GM18867 (cell line): ENCODE results near the gene HOMER2.

Experiments used
- ATAC-seq: cut with Tn5 transposase; IDR thresholded peaks from one replicate; pipeline ENCODE4 v1.9.1; 2021; ENCODE audit warnings: mild to moderate bottlenecking, moderate library complexity; ENCODE audit not compliant: unreplicated experiment

HOMER2 gene

GRCh38 chr15:82933576-82933975 lies 18.9 kb downstream of the HOMER2 start:
- no peak for ATAC-seq

GRCh38 chr15:82931221-82931620 lies 21.3 kb downstream of the HOMER2 start:
- no peak for ATAC-seq

- ATAC-seq = no peak
These were observed 22.1 kb downstream of the HOMER2 start for GRCh38 chr15:82930461-82930860.

GRCh38 chr15:82928711-82929110 lies 23.8 kb downstream of the HOMER2 start:
- ATAC-seq = no peak

- ATAC-seq = no peak
These were observed 28.8 kb downstream of the HOMER2 start for GRCh38 chr15:82923744-82924143.

GRCh38 chr15:82922737-82923136 lies 29.8 kb downstream of the HOMER2 start:
- no peak for ATAC-seq

GRCh38 chr15:82921939-82922338 lies 30.6 kb downstream of the HOMER2 start:
- no peak for ATAC-seq

- ATAC-seq = no peak
These were observed 31.3 kb downstream of the HOMER2 start for GRCh38 chr15:82921242-82921641.

- no peak for ATAC-seq
These were observed 33.2 kb downstream of the HOMER2 start for GRCh38 chr15:82919231-82919886.

GRCh38 chr15:82918607-82919230 lies 33.8 kb downstream of the HOMER2 start:
- no peak for ATAC-seq

- no peak for ATAC-seq
These were observed 34.4 kb downstream of the HOMER2 start for GRCh38 chr15:82918162-82918561.

GRCh38 chr15:82917249-82917648 lies 35.3 kb downstream of the HOMER2 start:
- no peak for ATAC-seq

- ATAC-seq = no peak
These were observed 36.2 kb downstream of the HOMER2 start for GRCh38 chr15:82916161-82916952.

GRCh38 chr15:82914396-82914795 lies 38.1 kb downstream of the HOMER2 start:
- no peak for ATAC-seq

GRCh38 chr15:82911458-82911857 lies 41.1 kb downstream of the HOMER2 start:
- ATAC-seq = no peak

- no peak for ATAC-seq
These were observed 41.8 kb downstream of the HOMER2 start for GRCh38 chr15:82910721-82911120.

- no peak for ATAC-seq
These were observed 43.3 kb downstream of the HOMER2 start for GRCh38 chr15:82909080-82909815.

- no peak for ATAC-seq
These were observed 45.2 kb downstream of the HOMER2 start for GRCh38 chr15:82907350-82907749.

GRCh38 chr15:82904574-82904973 lies 47.9 kb downstream of the HOMER2 start:
- no peak for ATAC-seq

GRCh38 chr15:82903511-82903910 lies 49.0 kb downstream of the HOMER2 start:
- ATAC-seq = no peak

GRCh38 chr15:82901114-82901805 lies 51.3 kb downstream of the HOMER2 start:
- ATAC-seq = no peak
